Type B pancreatic cell (in vitro differentiated cells): ENCODE results near the gene XIRP2. TPM values are rescaled to one million over a fixed set of nuclear protein-coding genes. Genes with fewer than 3 reads are reported as not detected.

Source experiments
- DNase-seq: peaks from one replicate; pipeline ENCODE4 v3.0.0; 2021; ENCODE audit warnings: mixed read lengths; ENCODE audit not compliant: unreplicated experiment; ENCODE audit errors: extremely low spot score
- H3K27ac Mint-ChIP-seq: 2 replicates; pipeline ENCODE4 v1.8.0; 2021; ENCODE audit warnings: mild to moderate bottlenecking, mixed read lengths
- H3K27me3 Mint-ChIP-seq: 2 replicates; pipeline ENCODE4 v1.8.0; 2021; ENCODE audit warnings: mixed read lengths
- H3K36me3 Mint-ChIP-seq: 2 replicates; pipeline ENCODE4 v1.8.0; 2021; ENCODE audit warnings: mixed read lengths
- H3K4me1 Mint-ChIP-seq: one replicate; pipeline ENCODE4 v1.8.0; 2021; ENCODE audit warnings: mixed read lengths; ENCODE audit not compliant: unreplicated experiment
- H3K4me3 Mint-ChIP-seq: 2 replicates; pipeline ENCODE4 v1.8.0; 2021; ENCODE audit warnings: mild to moderate bottlenecking, mixed read lengths
- H3K9me3 Mint-ChIP-seq: 2 replicates; pipeline ENCODE4 v1.8.0; 2021; ENCODE audit warnings: mixed read lengths
- total RNA-seq: library from RNA; stranded (reverse); gene quantifications from 2 replicates; pipeline ENCODE4 v1.2.1, GENCODE V29; 2021; ENCODE audit warnings: low replicate concordance
- TF ChIP-seq, protein P1 (sequence below): fragments of 200-600 bp; sonication (generic); conservative IDR thresholded peaks from 2 replicates; pipeline ENCODE4 v1.5.0; 2021; ENCODE audit warnings: antibody characterized with exemption, mild to moderate bottlenecking

Gene XIRP2
- total RNA-seq, 1 donor from 2014 or later: 0.19 TPM

DNA sequence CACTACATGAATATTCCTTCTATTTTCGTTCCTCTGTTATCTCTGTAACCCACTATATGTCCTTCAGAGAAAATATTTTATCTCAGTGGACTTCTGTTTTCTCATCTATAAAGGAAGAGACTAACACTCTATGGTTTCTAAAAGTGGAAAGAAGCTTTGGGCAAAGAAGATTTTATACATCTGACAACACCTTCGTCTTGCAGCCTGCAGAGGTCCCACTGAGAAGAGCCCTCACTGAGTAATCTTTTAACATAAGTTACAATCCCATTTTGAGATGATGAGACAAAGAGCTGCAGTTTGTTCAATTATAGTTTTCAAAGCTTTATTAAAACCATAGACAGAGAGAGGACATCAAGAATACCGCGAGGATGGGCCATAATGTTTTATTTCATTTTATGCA lies 28.7 kb downstream of the XIRP2 start:
- DNase-seq: no peak
- Mint-ChIP-seq H3K9me3 (peaks cover 4% of the 10 kb centered on the region), H3K4me3 (no peak overlapping the region), H3K4me1 (no peaks in the 10 kb centered on the region), H3K27me3 (no peaks in the 10 kb centered on the region), H3K36me3 (no peaks in the 10 kb centered on the region), H3K27ac (no peak overlapping the region)
- TF ChIP-seq, protein P1, sequence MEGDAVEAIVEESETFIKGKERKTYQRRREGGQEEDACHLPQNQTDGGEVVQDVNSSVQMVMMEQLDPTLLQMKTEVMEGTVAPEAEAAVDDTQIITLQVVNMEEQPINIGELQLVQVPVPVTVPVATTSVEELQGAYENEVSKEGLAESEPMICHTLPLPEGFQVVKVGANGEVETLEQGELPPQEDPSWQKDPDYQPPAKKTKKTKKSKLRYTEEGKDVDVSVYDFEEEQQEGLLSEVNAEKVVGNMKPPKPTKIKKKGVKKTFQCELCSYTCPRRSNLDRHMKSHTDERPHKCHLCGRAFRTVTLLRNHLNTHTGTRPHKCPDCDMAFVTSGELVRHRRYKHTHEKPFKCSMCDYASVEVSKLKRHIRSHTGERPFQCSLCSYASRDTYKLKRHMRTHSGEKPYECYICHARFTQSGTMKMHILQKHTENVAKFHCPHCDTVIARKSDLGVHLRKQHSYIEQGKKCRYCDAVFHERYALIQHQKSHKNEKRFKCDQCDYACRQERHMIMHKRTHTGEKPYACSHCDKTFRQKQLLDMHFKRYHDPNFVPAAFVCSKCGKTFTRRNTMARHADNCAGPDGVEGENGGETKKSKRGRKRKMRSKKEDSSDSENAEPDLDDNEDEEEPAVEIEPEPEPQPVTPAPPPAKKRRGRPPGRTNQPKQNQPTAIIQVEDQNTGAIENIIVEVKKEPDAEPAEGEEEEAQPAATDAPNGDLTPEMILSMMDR: no peak

DNA sequence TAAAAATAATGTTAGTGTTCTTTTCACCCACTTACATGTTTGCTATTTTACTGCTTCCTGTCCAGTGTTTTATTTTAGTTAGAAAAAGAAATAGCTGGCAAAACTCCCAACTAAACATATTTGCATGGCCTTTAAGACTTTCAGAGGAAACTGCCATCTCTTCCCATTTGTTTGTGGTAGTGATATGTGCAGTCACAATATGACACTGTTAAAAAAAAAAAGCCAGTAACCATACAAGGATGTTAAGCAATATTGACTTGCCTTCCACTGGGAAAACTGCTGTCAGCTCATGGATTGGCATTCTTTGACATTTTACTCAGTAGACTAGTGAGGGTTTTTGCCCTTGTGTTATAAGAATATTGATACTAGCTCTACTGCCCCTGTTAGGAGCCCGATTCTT lies 29.1 kb downstream of the XIRP2 start:
- H3K27ac Mint-ChIP-seq: no peak overlapping the region
- no peaks in the 10 kb centered on the region for H3K4me1 Mint-ChIP-seq
- H3K9me3 Mint-ChIP-seq: peaks cover 4% of the 10 kb centered on the region
- TF ChIP-seq, protein P1: no peak
- H3K4me3 Mint-ChIP-seq: no peak overlapping the region
- H3K27me3 Mint-ChIP-seq: no peaks in the 10 kb centered on the region
- no peak for DNase-seq
- no peaks in the 10 kb centered on the region for H3K36me3 Mint-ChIP-seq

DNA sequence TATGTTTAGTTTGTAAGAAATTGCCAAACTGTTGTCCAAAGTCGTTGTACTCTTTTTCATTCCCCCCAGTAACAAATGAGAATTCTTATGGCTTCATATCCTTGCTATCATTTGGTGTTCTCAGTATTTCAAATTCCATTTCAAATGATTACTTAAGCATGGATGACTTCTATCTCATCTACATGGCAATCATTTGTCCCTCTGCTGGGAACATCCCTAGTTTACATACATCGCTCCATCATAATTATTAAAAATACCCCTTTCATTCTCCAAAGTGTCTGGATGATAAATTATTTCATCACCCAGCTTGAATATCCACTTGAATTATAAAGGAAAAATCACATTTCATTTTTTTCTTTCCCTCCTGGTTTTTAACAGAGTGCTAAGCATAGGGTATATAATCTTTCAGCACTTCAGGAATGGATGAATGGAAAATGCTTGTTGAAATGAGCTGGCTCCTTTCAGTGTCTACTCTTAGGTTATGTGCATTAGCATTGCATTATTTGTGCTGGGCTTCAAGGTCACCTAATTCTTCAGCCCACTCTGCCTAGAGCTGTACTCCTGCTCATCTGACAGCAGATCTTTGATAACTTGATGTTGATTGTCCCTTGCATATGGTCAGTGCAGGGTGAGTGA lies 33.1 kb downstream of the XIRP2 start:
- DNase-seq: no peak
- Mint-ChIP-seq H3K36me3 (no peaks in the 10 kb centered on the region), H3K4me1 (no peaks in the 10 kb centered on the region), H3K4me3 (no peak overlapping the region), H3K9me3 (no peaks in the 10 kb centered on the region), H3K27ac (no peak overlapping the region), H3K27me3 (no peaks in the 10 kb centered on the region)
- TF ChIP-seq, protein P1: no peak

DNA sequence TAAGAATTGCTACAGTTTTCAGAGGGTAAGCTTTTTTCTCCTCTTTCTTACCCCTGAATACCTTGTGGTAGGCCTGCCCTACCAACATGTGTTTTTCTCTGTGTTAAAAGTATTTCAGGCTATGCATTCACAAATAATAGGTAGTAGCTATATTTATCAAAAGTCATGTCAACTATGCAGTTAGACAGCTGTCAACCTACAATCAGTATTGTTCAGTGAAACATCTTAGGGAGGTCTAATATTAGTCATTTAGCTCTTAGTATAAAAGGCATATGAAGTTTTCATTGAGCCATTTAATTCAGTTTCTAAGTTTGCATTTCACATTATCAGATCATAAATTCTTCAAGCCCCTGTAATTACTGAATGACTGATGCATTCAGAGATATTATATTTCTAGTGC lies 36.7 kb downstream of the XIRP2 start:
- DNase-seq: no peak
- Mint-ChIP-seq H3K4me1 (no peaks in the 10 kb centered on the region), H3K36me3 (no peaks in the 10 kb centered on the region), H3K4me3 (no peak overlapping the region), H3K9me3 (no peaks in the 10 kb centered on the region), H3K27ac (no peak overlapping the region), H3K27me3 (no peaks in the 10 kb centered on the region)
- TF ChIP-seq, protein P1: no peak

DNA sequence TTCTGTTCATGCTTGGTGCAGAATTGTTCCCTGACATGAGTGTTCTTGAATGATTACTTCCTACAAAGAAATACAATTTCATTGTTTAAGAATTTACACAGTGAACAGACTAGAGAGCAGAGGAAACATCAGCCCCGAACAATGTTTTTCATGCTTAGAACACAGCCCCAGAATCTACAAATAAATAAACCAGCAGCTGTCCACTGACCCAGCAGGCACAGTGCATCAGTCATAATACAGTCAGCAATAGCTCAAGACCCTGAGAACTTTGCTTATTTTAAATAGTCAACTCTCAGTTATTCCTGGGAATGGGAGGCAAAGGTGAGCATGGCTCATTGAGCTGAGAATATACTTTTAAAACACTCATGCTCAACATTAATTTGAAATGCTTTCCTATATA lies 38.4 kb downstream of the XIRP2 start:
- no peak overlapping the region for H3K4me3 Mint-ChIP-seq
- H3K9me3 Mint-ChIP-seq: no peaks in the 10 kb centered on the region
- TF ChIP-seq, protein P1: no peak
- no peaks in the 10 kb centered on the region for H3K27me3 Mint-ChIP-seq
- no peaks in the 10 kb centered on the region for H3K4me1 Mint-ChIP-seq
- no peaks in the 10 kb centered on the region for H3K36me3 Mint-ChIP-seq
- no peak overlapping the region for H3K27ac Mint-ChIP-seq
- no peak for DNase-seq

DNA sequence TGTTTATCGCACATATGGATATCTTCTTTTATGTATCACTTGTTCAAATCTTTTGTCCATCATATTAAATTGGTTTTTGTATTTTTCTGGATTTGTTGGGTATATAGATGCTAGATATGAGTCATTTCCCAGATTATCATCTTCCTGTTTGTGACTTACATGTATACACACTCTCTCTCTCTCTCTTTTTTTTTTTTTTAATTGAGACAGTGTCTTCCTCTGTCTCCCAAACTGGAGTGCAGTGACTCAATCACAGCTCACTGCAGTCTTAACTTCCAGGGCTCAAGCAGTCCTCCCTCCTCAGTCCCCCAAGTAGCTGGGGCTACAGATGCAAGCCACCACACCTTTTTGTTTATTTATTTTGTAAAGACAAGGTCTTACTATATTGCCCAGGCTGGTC lies 43.8 kb downstream of the XIRP2 start:
- no peaks in the 10 kb centered on the region for H3K4me1 Mint-ChIP-seq
- H3K4me3 Mint-ChIP-seq: no peak overlapping the region
- DNase-seq: no peak
- TF ChIP-seq, protein P1: no peak
- H3K9me3 Mint-ChIP-seq: no peaks in the 10 kb centered on the region
- no peaks in the 10 kb centered on the region for H3K36me3 Mint-ChIP-seq
- H3K27me3 Mint-ChIP-seq: no peaks in the 10 kb centered on the region
- no peak overlapping the region for H3K27ac Mint-ChIP-seq
